Mucosa of descending colon (tissue), 3 donors: ENCODE results near the gene MEX3D. TPM values are rescaled to one million over a fixed set of nuclear protein-coding genes. Genes with fewer than 3 reads are reported as not detected.

ENCODE experiments used
- ATAC-seq: fragments of 200-7000 bp; cut with Tn5 transposase; one replicate; pipeline ENCODE4 v1.9.1; 2020; ENCODE audit warnings: mild to moderate bottlenecking, moderate library complexity
- DNase-seq, 3 donors: peaks; one replicate each; pipeline ENCODE4 v3.0.0-alpha.2; 2020
- H3K36me3 ChIP-seq: fragments of 200-600 bp; one replicate; pipeline ENCODE4 v1.8.0; 2021; ENCODE audit warnings: low read depth, mild to moderate bottlenecking
- H3K4me1 ChIP-seq: fragments of 200-600 bp; one replicate; pipeline ENCODE4 v1.8.0; 2021; ENCODE audit warnings: low read depth, mild to moderate bottlenecking
- H3K4me3 ChIP-seq: fragments of 200-600 bp; one replicate; pipeline ENCODE4 v1.8.0; 2021; ENCODE audit warnings: mild to moderate bottlenecking
- H3K9me3 ChIP-seq: fragments of 200-600 bp; one replicate; pipeline ENCODE4 v1.8.0; 2021; ENCODE audit warnings: mild to moderate bottlenecking
- CTCF ChIP-seq: fragments of 200-600 bp; IDR thresholded peaks from one replicate; pipeline ENCODE4 v1.8.0; 2022; ENCODE audit warnings: antibody characterized with exemption, mild to moderate bottlenecking
- intact Hi-C, 2 donors: fragments of 100-400 bp; cut with DNase I in 1 of 2; cut with micrococcal nuclease in 1 of 2; formaldehyde crosslinking; loops; one replicate each; pipeline versions ENCODE4 v1.11.0 to v1.11.1; 2022; cut with DNase I, micrococcal nuclease
- total RNA-seq, 3 donors: library from RNA; stranded (reverse); fragmentation: NEBNext Ultra II Directional in 2 of 3; extraction: Animal tissue kit (Norgen Biotek cat#: 25700) in 2 of 3; gene quantifications; one replicate each; pipeline versions ENCODE4 v1.2.1 to v1.2.4, GENCODE V29; 2021 to 2023
- donor health status: DM: no; HTN: no; CAD: no; lungs with moderate emphysema.
- donor health status: DM: no; HTN: no; CAD: no.
- donor health status: DM: no; HTN: yes; CAD: no.

Gene MEX3D
- total RNA-seq, 3 donors from 2014 or later = 21.3 to 28.1 (median 21.5) TPM

- TF ChIP-seq CTCF = no peak
- Histone ChIP-seq H3K4me3 (no peak overlapping the region), H3K36me3 (no peaks in the 10 kb centered on the region), H3K9me3 (no peaks in the 10 kb centered on the region), H3K4me1 (no peaks in the 10 kb centered on the region)
- ATAC-seq (no peak), DNase-seq (no peak)
- intact Hi-C loops = no loop called here
Measured at GRCh38 chr19:1584500-1585242, 16.5 kb upstream of the MEX3D start.

- Histone ChIP-seq H3K4me3 (no peak overlapping the region), H3K4me1 (no peaks in the 10 kb centered on the region), H3K9me3 (no peaks in the 10 kb centered on the region), H3K36me3 (no peaks in the 10 kb centered on the region)
- no peak for DNase-seq
- no peak for TF ChIP-seq CTCF
- intact Hi-C loops = no loop called here
- ATAC-seq = no peak
Measured at GRCh38 chr19:1582201-1582600, 14.1 kb upstream of the MEX3D start.

DNA sequence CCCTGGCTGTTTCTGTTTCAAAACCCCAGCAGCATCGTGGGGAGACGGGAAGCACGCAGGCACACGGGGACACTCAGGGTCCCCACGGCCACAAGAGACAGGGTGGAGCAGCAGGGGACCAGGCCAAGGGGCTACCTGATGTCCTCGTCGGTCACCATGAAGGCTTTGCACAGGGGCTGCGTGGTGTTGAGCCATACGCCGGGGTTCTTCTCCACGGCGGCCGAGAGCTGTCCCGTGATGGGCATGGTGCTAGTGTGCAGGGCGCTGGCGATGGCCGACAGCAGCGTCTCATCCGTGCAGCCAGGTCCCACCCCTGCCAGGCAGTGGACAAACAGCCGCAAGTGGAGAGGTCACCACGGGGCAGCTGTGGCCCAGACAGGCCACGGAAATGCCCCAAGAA, 12.8 kb upstream of the MEX3D start:
- intact Hi-C loops = no loop called here
- no peaks in the 10 kb centered on the region for H3K36me3 ChIP-seq
- TF ChIP-seq CTCF = no peak
- no peak for ATAC-seq
- H3K4me1 ChIP-seq = no peaks in the 10 kb centered on the region
- no peak overlapping the region for H3K4me3 ChIP-seq
- H3K9me3 ChIP-seq = no peaks in the 10 kb centered on the region
- no peak for DNase-seq

GRCh38 chr19:1580382-1580781, 12.3 kb upstream of the MEX3D start:
- intact Hi-C loops = no loop called here
- Histone ChIP-seq H3K4me3 (no peak overlapping the region), H3K36me3 (no peaks in the 10 kb centered on the region), H3K4me1 (no peaks in the 10 kb centered on the region), H3K9me3 (no peaks in the 10 kb centered on the region)
- ATAC-seq (no peak), DNase-seq (no peak)
- TF ChIP-seq CTCF = no peak

- Histone ChIP-seq H3K4me1 (no peaks in the 10 kb centered on the region), H3K9me3 (no peaks in the 10 kb centered on the region), H3K4me3 (no peak overlapping the region), H3K36me3 (no peaks in the 10 kb centered on the region)
- TF ChIP-seq CTCF = no peak
- ATAC-seq (no peak), DNase-seq (no peak)
- intact Hi-C loops = no loop called here
Measured at GRCh38 chr19:1579222-1579621, 11.1 kb upstream of the MEX3D start.
